ENCODE results near the gene GJD4. TPM values are rescaled to one million over a fixed set of nuclear protein-coding genes. Genes with fewer than 3 reads are reported as not detected.

The GJD4 gene
- total RNA-seq, 1 experiment from 2014 or later: not detected

GRCh38 chr10:35613597-35614226 is 8.6 kb downstream of the GJD4 start:
- H2AFZ ChIP-seq (ENCODE audit: low read depth, low read length, poor library complexity, severe bottlenecking): no peak overlapping the region
- no TSS peak for BruUV-seq (replicated peaks)
- H3K9ac ChIP-seq (ENCODE audit: low read length): no peak overlapping the region
- H3K4me3 ChIP-seq (replicated peaks in 1 of 2; ENCODE audit: low read depth in 1 of 2, low read length in 2 of 2): no peak overlapping the region
- no peaks in the 10 kb centered on the region for H4K20me1 ChIP-seq (ENCODE audit: insufficient read depth)
- no peaks in the 10 kb centered on the region for H3K9me2 ChIP-seq (ENCODE audit: insufficient read depth)
- H3K27ac ChIP-seq (ENCODE audit: low read depth, low read length): no peak overlapping the region
- no peaks in the 10 kb centered on the region for H3K36me3 ChIP-seq (ENCODE audit: control insufficient read depth in 1 of 2, insufficient read depth in 2 of 2, low read length in 2 of 2)
- TF ChIP-seq RAD21 (IDR thresholded peaks at IDR 0.05; ENCODE audit: low read depth): peak; percentile 39; the same call in 1 of the 2 replicates
- no peak for TF ChIP-seq ELF1 (IDR thresholded peaks at IDR 0.05; ENCODE audit: borderline replicate concordance, low read depth)
- TF ChIP-seq, protein P1, sequence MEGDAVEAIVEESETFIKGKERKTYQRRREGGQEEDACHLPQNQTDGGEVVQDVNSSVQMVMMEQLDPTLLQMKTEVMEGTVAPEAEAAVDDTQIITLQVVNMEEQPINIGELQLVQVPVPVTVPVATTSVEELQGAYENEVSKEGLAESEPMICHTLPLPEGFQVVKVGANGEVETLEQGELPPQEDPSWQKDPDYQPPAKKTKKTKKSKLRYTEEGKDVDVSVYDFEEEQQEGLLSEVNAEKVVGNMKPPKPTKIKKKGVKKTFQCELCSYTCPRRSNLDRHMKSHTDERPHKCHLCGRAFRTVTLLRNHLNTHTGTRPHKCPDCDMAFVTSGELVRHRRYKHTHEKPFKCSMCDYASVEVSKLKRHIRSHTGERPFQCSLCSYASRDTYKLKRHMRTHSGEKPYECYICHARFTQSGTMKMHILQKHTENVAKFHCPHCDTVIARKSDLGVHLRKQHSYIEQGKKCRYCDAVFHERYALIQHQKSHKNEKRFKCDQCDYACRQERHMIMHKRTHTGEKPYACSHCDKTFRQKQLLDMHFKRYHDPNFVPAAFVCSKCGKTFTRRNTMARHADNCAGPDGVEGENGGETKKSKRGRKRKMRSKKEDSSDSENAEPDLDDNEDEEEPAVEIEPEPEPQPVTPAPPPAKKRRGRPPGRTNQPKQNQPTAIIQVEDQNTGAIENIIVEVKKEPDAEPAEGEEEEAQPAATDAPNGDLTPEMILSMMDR (IDR thresholded peaks at IDR 0.05 in 2 of 3, conservative IDR thresholded peaks at IDR 0.05 in 1 of 3; ENCODE audit: borderline replicate concordance in 1 of 3, insufficient read depth in 1 of 3, low read depth in 2 of 3, low read length in 2 of 3): peak in 2 of 3 experiments; percentile 30 to 43; a peak in 3 of 6 replicates
- peaks cover 38% of the 10 kb centered on the region for H3K27me3 ChIP-seq (ENCODE audit: insufficient read depth, low read length)
- ChIA-PET RAD21 (ENCODE audit: low non-redundant PET in 1 of 2, low total read pairs in 2 of 2, uncharacterized antibody in 2 of 2, unreplicated experiment in 2 of 2) (no interaction called here), POLR2A (no interaction called here), CTCF (interaction anchor here (0.8 to 1.5 kb wide), 5 partner anchors 13 to 1267 kb away, joined by 3 to 6 read pairs (median 6); no protein-coding TSS in a partner anchor)
- ATAC-seq (peak; percentile 57; the same call in 1 of the 2 replicates), DNase-seq (ENCODE audit: low read depth, low spot score) (no peak)
- no peaks in the 10 kb centered on the region for H3K79me2 ChIP-seq (ENCODE audit: insufficient read depth, low read length)
- intact Hi-C loops (cut with micrococcal nuclease): no loop called here
- H3K4me2 ChIP-seq (ENCODE audit: low read length): no peak overlapping the region
- H3K4me1 ChIP-seq (ENCODE audit: control insufficient read depth in 1 of 2, insufficient read depth in 2 of 2, low read length in 2 of 2): no peaks in the 10 kb centered on the region
- no peaks in the 10 kb centered on the region for H3K9me3 ChIP-seq (ENCODE audit: control insufficient read depth in 1 of 2, insufficient read depth in 1 of 2, low read depth in 1 of 2, low read length in 2 of 2)

GRCh38 chr10:35614312-35614711 is 9.2 kb downstream of the GJD4 start:
- Histone ChIP-seq H3K4me3 (replicated peaks in 1 of 2; ENCODE audit: low read depth in 1 of 2, low read length in 2 of 2) (no peak overlapping the region), H3K79me2 (ENCODE audit: insufficient read depth, low read length) (no peaks in the 10 kb centered on the region), H3K36me3 (ENCODE audit: control insufficient read depth in 1 of 2, insufficient read depth in 2 of 2, low read length in 2 of 2) (no peaks in the 10 kb centered on the region), H4K20me1 (ENCODE audit: insufficient read depth) (no peaks in the 10 kb centered on the region), H3K9ac (ENCODE audit: low read length) (no peak overlapping the region), H3K9me2 (ENCODE audit: insufficient read depth) (no peaks in the 10 kb centered on the region), H3K9me3 (ENCODE audit: control insufficient read depth in 1 of 2, insufficient read depth in 1 of 2, low read depth in 1 of 2, low read length in 2 of 2) (no peaks in the 10 kb centered on the region), H2AFZ (ENCODE audit: low read depth, low read length, poor library complexity, severe bottlenecking) (no peak overlapping the region), H3K27ac (ENCODE audit: low read depth, low read length) (no peak overlapping the region), H3K27me3 (ENCODE audit: insufficient read depth, low read length) (peaks cover 38% of the 10 kb centered on the region), H3K4me2 (ENCODE audit: low read length) (no peak overlapping the region), H3K4me1 (ENCODE audit: control insufficient read depth in 1 of 2, insufficient read depth in 2 of 2, low read length in 2 of 2) (no peaks in the 10 kb centered on the region)
- intact Hi-C loops (cut with micrococcal nuclease): no loop called here
- DNase-seq (ENCODE audit: low read depth, low spot score): no peak
- ATAC-seq: no peak
- TF ChIP-seq, protein P2, sequence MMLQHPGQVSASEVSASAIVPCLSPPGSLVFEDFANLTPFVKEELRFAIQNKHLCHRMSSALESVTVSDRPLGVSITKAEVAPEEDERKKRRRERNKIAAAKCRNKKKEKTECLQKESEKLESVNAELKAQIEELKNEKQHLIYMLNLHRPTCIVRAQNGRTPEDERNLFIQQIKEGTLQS (IDR thresholded peaks at IDR 0.05): no peak
- TF ChIP-seq, protein P1 (IDR thresholded peaks at IDR 0.05 in 2 of 3, conservative IDR thresholded peaks at IDR 0.05 in 1 of 3; ENCODE audit: borderline replicate concordance in 1 of 3, insufficient read depth in 1 of 3, low read depth in 2 of 3, low read length in 2 of 3): no peak
- TF ChIP-seq, protein P3, sequence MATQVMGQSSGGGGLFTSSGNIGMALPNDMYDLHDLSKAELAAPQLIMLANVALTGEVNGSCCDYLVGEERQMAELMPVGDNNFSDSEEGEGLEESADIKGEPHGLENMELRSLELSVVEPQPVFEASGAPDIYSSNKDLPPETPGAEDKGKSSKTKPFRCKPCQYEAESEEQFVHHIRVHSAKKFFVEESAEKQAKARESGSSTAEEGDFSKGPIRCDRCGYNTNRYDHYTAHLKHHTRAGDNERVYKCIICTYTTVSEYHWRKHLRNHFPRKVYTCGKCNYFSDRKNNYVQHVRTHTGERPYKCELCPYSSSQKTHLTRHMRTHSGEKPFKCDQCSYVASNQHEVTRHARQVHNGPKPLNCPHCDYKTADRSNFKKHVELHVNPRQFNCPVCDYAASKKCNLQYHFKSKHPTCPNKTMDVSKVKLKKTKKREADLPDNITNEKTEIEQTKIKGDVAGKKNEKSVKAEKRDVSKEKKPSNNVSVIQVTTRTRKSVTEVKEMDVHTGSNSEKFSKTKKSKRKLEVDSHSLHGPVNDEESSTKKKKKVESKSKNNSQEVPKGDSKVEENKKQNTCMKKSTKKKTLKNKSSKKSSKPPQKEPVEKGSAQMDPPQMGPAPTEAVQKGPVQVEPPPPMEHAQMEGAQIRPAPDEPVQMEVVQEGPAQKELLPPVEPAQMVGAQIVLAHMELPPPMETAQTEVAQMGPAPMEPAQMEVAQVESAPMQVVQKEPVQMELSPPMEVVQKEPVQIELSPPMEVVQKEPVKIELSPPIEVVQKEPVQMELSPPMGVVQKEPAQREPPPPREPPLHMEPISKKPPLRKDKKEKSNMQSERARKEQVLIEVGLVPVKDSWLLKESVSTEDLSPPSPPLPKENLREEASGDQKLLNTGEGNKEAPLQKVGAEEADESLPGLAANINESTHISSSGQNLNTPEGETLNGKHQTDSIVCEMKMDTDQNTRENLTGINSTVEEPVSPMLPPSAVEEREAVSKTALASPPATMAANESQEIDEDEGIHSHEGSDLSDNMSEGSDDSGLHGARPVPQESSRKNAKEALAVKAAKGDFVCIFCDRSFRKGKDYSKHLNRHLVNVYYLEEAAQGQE (IDR thresholded peaks at IDR 0.05; ENCODE audit: low read depth): no peak
- TF ChIP-seq JUND (IDR thresholded peaks at IDR 0.05): no peak
- no peak for TF ChIP-seq YY1 (IDR thresholded peaks at IDR 0.05; ENCODE audit: extremely low read depth, insufficient replicate concordance, low read depth, low read length)
- BruUV-seq (replicated peaks): no TSS peak
- ChIA-PET RAD21 (ENCODE audit: low non-redundant PET in 1 of 2, low total read pairs in 2 of 2, uncharacterized antibody in 2 of 2, unreplicated experiment in 2 of 2) (no interaction called here), POLR2A (no interaction called here), CTCF (interaction anchor here (0.5 to 1.5 kb wide), 6 partner anchors 14 to 1267 kb away, joined by 3 to 6 read pairs (median 5); no protein-coding TSS in a partner anchor)
